Lower leg skin (tissue), 3 donors: ENCODE measurements around the gene AMBP.

Experiments
- CTCF ChIP-seq, 3 donors: fragments of 450-650 bp; IDR thresholded peaks; one replicate each; pipeline ENCODE4 v1.5.1; 2016; ENCODE audit warnings: antibody characterized with exemption in 3 of 3, mild to moderate bottlenecking in 3 of 3, moderate library complexity in 2 of 3
- POLR2A ChIP-seq, 2 donors: fragments of 450-650 bp; IDR thresholded peaks; one replicate each; pipeline ENCODE4 v1.6.1; 2016 to 2017; ENCODE audit warnings: antibody characterized with exemption in 2 of 2, mild to moderate bottlenecking in 1 of 2, moderate library complexity in 1 of 2

- TF ChIP-seq CTCF (IDR thresholded peaks at IDR 0.05) (no peak), POLR2A (IDR thresholded peaks at IDR 0.05) (no peak)
These were observed 14.2 kb upstream of the AMBP start for GRCh38 chr9:114092336-114092735.
